HepG2 (cell line): Measurements from ENCODE around the gene CST3. TPM values are rescaled to one million over a fixed set of nuclear protein-coding genes. Genes with fewer than 3 reads are reported as not detected.

Experiments used
- CBX1 ChIP-seq: IDR thresholded peaks from one replicate; pipeline ENCODE4 v1.6.1; 2016; ENCODE audit warnings: antibody characterized with exemption, low read depth
- ELF4 ChIP-seq: sonication (generic); formaldehyde crosslinking; IDR thresholded peaks from 2 replicates; pipeline ENCODE4 v1.5.0; 2020; ENCODE audit warnings: missing genetic modification reagents, mild to moderate bottlenecking, moderate library complexity, borderline replicate concordance
- ETV6 ChIP-seq: sonication (generic); formaldehyde crosslinking; conservative IDR thresholded peaks from 2 replicates; pipeline ENCODE4 v1.4.0; 2020; ENCODE audit warnings: missing genetic modification reagents
- IKZF1 ChIP-seq: fragments of 450-650 bp; IDR thresholded peaks from 2 replicates; pipeline ENCODE4 v1.7.1; 2016
- JARID2 ChIP-seq: sonication (generic); formaldehyde crosslinking; IDR thresholded peaks from 2 replicates; pipeline ENCODE4 v1.8.1; 2023; ENCODE audit warnings: missing genetic modification reagents, inconsistent platforms; ENCODE audit not compliant: insufficient replicate concordance
- KDM5A ChIP-seq: fragments of 200-600 bp; sonication (generic); IDR thresholded peaks from 2 replicates; pipeline ENCODE4 v1.7.0; 2018; ENCODE audit warnings: antibody characterized with exemption, mild to moderate bottlenecking, low read length, borderline replicate concordance
- MED13 ChIP-seq: sonication (generic); formaldehyde crosslinking; IDR thresholded peaks from 2 replicates; pipeline ENCODE4 v1.5.0; 2020; ENCODE audit warnings: missing genetic modification reagents
- NFKBIZ ChIP-seq: IDR thresholded peaks from 2 replicates; pipeline ENCODE4 v1.6.1; 2018; ENCODE audit warnings: missing genetic modification reagents, missing compliant biosample characterization
- RELA ChIP-seq: sonication (generic); formaldehyde crosslinking; IDR thresholded peaks from 2 replicates; pipeline ENCODE4 v1.4.0; 2020; ENCODE audit warnings: missing genetic modification reagents
- ZBTB34 ChIP-seq: sonication (generic); formaldehyde crosslinking; IDR thresholded peaks from 2 replicates; pipeline ENCODE4 v1.8.0; 2022; ENCODE audit warnings: mild to moderate bottlenecking, missing genetic modification reagents
- ZFX ChIP-seq: sonication (generic); formaldehyde crosslinking; IDR thresholded peaks from 2 replicates; pipeline ENCODE4 v1.4.0; 2020; ENCODE audit warnings: mild to moderate bottlenecking, low read depth, missing genetic modification reagents, moderate library complexity
- ZMYM3 ChIP-seq: sonication (generic); formaldehyde crosslinking; IDR thresholded peaks from 2 replicates; pipeline ENCODE4 v1.5.1; 2020; ENCODE audit warnings: mild to moderate bottlenecking, missing genetic modification reagents
- ZNF180 ChIP-seq: sonication (generic); formaldehyde crosslinking; IDR thresholded peaks from 2 replicates; pipeline ENCODE4 v1.4.0; 2020; ENCODE audit warnings: low read depth, missing genetic modification reagents, borderline replicate concordance
- ZNF292 ChIP-seq: sonication (generic); formaldehyde crosslinking; IDR thresholded peaks from 2 replicates; pipeline ENCODE4 v1.8.1; 2022; ENCODE audit warnings: mild to moderate bottlenecking, low read depth, missing genetic modification reagents, borderline replicate concordance
- ZNF563 ChIP-seq: sonication (generic); formaldehyde crosslinking; IDR thresholded peaks from 2 replicates; pipeline ENCODE4 v1.8.0; 2022; ENCODE audit warnings: mild to moderate bottlenecking, moderate library complexity, missing genetic modification reagents
- ZNF879 ChIP-seq: sonication (generic); formaldehyde crosslinking; IDR thresholded peaks from 2 replicates; pipeline ENCODE4 v1.8.1; 2023; ENCODE audit warnings: missing genetic modification reagents
- polyA plus RNA-seq, 8 experiments: library from polyadenylated mRNA; depleted of rRNA in 3 of 8; stranded (reverse) in 7 of 8; unstranded in 1 of 8; fragments of >200 nt; fragmentation: Illumina TruSeq in 4 of 8; extraction: Trizol in 4 of 8; gene quantifications; 2 replicates each; pipeline versions ENCODE4 v1.2.1 to v1.2.3, GENCODE V29; 2011 to 2016; ENCODE audit warnings: low read depth in 4 of 8, missing spikeins in 1 of 8, mixed read lengths in 1 of 8; ENCODE audit not compliant: insufficient read depth in 1 of 8
- total RNA-seq, 5 experiments: library from RNA; depleted of rRNA; stranded (reverse); fragments of >200 nt; fragmentation: Illumina TruSeq; extraction: Trizol; gene quantifications; 2 replicates each; pipeline ENCODE4 v1.2.3, GENCODE V29; 2016; ENCODE audit warnings: low read depth in 1 of 5
- TF ChIP-seq, protein P1 (sequence below): sonication (generic); formaldehyde crosslinking; IDR thresholded peaks from 2 replicates; pipeline ENCODE4 v1.4.0; 2020; ENCODE audit warnings: missing genetic modification reagents, borderline replicate concordance
- TF ChIP-seq, protein P2 (sequence below): sonication (generic); formaldehyde crosslinking; IDR thresholded peaks from 2 replicates; pipeline ENCODE4 v1.5.0; 2020; ENCODE audit warnings: missing genetic modification reagents
- TF ChIP-seq, protein P3 (sequence below): sonication (generic); formaldehyde crosslinking; IDR thresholded peaks from 2 replicates; pipeline ENCODE4 v1.4.0; 2020; ENCODE audit warnings: missing genetic modification reagents

CST3 gene
- total and polyA plus RNA-seq, 2 of the 13 experiments (the other 11 are each of a cell fraction or from before 2014, with no cell fraction given): 690 to 1,005 TPM

- TF ChIP-seq, protein P1, sequence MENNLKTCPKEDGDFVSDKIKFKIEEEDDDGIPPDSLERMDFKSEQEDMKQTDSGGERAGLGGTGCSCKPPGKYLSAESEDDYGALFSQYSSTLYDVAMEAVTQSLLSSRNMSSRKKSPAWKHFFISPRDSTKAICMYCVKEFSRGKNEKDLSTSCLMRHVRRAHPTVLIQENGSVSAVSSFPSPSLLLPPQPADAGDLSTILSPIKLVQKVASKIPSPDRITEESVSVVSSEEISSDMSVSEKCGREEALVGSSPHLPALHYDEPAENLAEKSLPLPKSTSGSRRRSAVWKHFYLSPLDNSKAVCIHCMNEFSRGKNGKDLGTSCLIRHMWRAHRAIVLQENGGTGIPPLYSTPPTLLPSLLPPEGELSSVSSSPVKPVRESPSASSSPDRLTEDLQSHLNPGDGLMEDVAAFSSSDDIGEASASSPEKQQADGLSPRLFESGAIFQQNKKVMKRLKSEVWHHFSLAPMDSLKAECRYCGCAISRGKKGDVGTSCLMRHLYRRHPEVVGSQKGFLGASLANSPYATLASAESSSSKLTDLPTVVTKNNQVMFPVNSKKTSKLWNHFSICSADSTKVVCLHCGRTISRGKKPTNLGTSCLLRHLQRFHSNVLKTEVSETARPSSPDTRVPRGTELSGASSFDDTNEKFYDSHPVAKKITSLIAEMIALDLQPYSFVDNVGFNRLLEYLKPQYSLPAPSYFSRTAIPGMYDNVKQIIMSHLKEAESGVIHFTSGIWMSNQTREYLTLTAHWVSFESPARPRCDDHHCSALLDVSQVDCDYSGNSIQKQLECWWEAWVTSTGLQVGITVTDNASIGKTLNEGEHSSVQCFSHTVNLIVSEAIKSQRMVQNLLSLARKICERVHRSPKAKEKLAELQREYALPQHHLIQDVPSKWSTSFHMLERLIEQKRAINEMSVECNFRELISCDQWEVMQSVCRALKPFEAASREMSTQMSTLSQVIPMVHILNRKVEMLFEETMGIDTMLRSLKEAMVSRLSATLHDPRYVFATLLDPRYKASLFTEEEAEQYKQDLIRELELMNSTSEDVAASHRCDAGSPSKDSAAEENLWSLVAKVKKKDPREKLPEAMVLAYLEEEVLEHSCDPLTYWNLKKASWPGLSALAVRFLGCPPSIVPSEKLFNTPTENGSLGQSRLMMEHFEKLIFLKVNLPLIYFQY (CRISPR knock-in tag): no peak
- TF ChIP-seq ZFX (CRISPR knock-in tag) (peak; percentile 35), MED13 (CRISPR knock-in tag) (no peak), NFKBIZ (CRISPR knock-in tag) (peak; percentile 59), ETV6 (CRISPR knock-in tag) (peak; percentile 48), ZNF879 (CRISPR knock-in tag) (0 out of 2 replicates have a peak, but pooled peaks have one; percentile 51), ZMYM3 (CRISPR knock-in tag) (peak; percentile 84), CBX1 (peak; percentile 29), ZNF563 (no peak), ZNF180 (CRISPR knock-in tag) (no peak), KDM5A (no peak), IKZF1 (no peak), ZBTB34 (CRISPR knock-in tag) (peak; percentile 73; the same call in 1 of the 2 replicates), ELF4 (no peak), RELA (CRISPR knock-in tag) (no peak; the same call in 1 of the 2 replicates), JARID2 (CRISPR knock-in tag) (no peak), ZNF292 (peak; percentile 98)
- TF ChIP-seq, protein P2, sequence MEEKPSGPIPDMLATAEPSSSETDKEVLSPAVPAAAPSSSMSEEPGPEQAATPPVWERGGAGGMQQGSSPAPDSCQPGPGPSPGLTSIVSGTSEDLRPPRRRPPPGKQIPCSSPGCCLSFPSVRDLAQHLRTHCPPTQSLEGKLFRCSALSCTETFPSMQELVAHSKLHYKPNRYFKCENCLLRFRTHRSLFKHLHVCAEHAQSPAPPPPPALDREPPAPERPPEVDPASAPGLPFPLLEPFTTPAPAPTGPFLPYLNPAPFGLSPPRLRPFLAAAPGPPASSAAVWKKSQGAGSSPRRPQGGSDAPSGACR (CRISPR knock-in tag): peak; percentile 57; the same call in 1 of the 2 replicates
- TF ChIP-seq, protein P3, sequence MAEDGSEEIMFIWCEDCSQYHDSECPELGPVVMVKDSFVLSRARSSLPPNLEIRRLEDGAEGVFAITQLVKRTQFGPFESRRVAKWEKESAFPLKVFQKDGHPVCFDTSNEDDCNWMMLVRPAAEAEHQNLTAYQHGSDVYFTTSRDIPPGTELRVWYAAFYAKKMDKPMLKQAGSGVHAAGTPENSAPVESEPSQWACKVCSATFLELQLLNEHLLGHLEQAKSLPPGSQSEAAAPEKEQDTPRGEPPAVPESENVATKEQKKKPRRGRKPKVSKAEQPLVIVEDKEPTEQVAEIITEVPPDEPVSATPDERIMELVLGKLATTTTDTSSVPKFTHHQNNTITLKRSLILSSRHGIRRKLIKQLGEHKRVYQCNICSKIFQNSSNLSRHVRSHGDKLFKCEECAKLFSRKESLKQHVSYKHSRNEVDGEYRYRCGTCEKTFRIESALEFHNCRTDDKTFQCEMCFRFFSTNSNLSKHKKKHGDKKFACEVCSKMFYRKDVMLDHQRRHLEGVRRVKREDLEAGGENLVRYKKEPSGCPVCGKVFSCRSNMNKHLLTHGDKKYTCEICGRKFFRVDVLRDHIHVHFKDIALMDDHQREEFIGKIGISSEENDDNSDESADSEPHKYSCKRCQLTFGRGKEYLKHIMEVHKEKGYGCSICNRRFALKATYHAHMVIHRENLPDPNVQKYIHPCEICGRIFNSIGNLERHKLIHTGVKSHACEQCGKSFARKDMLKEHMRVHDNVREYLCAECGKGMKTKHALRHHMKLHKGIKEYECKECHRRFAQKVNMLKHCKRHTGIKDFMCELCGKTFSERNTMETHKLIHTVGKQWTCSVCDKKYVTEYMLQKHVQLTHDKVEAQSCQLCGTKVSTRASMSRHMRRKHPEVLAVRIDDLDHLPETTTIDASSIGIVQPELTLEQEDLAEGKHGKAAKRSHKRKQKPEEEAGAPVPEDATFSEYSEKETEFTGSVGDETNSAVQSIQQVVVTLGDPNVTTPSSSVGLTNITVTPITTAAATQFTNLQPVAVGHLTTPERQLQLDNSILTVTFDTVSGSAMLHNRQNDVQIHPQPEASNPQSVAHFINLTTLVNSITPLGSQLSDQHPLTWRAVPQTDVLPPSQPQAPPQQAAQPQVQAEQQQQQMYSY (CRISPR knock-in tag): no peak; the same call in 1 of the 2 replicates
Observed at GRCh38 chr20:23640671-23641667, 3.2 kb upstream of the CST3 start (continued).
